ENCODE results near the gene SPOPL.

DNA sequence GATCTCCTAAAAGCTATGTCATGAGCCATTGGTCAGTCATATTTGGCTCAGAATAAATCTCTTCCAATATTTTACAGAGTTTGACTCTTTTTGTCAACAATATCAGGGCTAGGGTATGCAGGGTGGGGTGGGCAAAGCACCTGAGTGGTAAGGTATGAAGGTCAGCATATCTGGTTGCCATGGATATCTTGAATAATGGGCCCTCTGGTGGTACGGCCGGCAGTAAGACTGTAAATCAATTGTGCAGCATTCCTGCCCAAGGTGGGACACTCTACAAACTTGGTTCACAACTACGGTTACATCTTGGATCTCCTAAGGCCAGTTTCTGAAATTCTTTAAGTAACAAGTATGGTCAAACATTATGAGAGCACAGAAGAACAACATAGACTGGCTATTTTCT lies 119.6 kb downstream of the SPOPL start:
- TF ChIP-seq CTCF (conservative IDR thresholded peaks at IDR 0.05) (no peak), ZFX (IDR thresholded peaks at IDR 0.05) (no peak)

Measured in C4-2B (cell line).